Measurements from ENCODE around the gene NPTN.

DNA sequence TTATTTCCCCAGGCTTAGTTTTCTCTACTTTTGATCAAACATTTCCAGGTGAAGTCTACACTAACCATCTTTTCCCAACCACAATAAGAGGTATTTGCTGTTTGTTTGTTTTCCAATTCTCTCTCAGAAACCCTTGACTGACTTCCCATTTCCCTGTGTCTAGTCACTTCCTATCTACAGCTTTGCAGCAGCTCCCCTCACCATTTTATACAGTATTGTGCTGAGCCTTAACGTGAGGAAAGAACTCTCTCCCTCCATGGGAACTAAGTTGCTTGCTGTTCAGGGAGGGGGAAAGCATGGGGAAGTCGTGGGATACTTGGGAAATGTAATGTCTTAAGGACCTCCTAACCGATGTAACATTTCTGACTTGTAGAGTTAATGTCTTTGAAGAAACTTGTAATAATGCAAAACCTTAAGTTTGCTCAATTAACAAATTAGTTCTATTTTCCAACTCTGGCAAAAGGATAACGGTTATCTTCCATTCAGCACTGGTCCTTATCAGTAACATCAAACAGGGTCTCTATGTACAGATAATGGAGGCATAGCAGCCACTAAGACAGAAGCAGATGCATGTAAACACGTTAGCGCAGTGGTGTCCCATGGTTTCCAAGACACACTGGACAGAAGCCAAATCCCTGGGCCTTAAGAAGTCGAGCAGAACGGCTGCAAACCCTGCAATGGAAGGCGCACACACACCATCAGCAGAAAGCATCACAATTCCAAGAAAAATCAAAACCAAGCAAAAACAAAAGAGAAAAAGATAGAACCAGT lies 39.7 kb downstream of the NPTN start:
- TF ChIP-seq, protein P1, sequence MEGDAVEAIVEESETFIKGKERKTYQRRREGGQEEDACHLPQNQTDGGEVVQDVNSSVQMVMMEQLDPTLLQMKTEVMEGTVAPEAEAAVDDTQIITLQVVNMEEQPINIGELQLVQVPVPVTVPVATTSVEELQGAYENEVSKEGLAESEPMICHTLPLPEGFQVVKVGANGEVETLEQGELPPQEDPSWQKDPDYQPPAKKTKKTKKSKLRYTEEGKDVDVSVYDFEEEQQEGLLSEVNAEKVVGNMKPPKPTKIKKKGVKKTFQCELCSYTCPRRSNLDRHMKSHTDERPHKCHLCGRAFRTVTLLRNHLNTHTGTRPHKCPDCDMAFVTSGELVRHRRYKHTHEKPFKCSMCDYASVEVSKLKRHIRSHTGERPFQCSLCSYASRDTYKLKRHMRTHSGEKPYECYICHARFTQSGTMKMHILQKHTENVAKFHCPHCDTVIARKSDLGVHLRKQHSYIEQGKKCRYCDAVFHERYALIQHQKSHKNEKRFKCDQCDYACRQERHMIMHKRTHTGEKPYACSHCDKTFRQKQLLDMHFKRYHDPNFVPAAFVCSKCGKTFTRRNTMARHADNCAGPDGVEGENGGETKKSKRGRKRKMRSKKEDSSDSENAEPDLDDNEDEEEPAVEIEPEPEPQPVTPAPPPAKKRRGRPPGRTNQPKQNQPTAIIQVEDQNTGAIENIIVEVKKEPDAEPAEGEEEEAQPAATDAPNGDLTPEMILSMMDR (IDR thresholded peaks at IDR 0.05): no peak
- TF ChIP-seq EP300 (IDR thresholded peaks at IDR 0.05) (no peak), POLR2A (IDR thresholded peaks at IDR 0.05) (no peak), POLR2AphosphoS5 (IDR thresholded peaks at IDR 0.05) (no peak)
